HG03064 (cell line): ENCODE measurements around the gene LAMB2.

ENCODE experiments used
- ATAC-seq: cut with Tn5 transposase; IDR thresholded peaks from one replicate; pipeline ENCODE4 v1.9.1; 2021; ENCODE audit warnings: low read depth; ENCODE audit not compliant: unreplicated experiment

LAMB2 gene

DNA sequence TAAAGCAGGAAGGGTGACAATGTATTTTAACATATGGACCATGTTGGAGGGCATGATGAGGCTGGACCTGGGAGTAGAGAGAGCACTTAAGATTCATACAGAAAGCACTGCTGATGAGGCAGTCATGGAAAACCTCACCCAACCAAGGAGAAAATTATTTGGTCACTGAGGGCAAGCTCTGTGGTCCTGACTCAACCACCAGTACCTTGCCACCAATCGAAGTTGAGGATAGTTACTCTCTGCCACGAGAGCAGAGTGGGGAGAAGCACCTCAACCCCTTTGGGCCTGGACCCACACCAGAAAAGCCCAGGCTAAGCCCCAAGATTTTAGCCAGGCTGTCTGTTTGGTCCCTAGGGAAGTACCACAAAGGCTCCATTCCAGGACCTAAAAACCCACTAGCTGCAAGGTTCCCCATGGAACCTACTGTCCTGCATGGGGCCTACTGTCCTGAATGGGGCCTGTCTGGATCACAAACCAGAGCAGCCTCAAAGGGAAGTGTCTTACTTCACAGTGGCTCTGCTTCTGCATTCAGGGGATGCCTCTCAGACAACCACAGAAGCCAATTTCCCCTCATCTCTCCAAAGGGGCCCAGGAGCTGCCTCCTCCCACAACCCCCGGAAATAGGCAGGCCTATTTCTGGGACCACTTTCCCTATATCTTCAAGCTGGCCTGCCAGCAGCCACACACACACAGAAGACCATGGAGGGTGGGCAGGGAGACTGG lies 29.1 kb upstream of the LAMB2 start:
- ATAC-seq: no peak

DNA sequence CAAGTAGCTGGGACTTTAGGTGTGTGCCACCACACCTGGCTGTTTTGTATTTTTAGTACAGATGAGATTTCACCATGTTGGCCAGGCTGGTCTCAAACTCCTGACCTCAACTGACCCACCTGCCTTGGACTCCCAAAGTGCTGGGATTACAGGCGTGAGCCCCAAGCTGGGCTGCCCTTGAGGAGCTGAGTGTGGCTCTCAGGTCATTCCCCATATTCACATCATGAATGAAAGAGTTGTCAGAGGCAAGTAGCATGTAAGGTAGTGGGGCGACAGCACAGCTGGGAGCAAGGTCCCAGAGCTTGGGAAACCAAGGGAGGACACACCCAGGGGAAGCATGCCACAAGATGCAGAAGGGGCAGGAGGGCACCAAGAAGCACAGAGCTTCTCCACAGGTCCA lies 28.3 kb upstream of the LAMB2 start:
- no peak for ATAC-seq

DNA sequence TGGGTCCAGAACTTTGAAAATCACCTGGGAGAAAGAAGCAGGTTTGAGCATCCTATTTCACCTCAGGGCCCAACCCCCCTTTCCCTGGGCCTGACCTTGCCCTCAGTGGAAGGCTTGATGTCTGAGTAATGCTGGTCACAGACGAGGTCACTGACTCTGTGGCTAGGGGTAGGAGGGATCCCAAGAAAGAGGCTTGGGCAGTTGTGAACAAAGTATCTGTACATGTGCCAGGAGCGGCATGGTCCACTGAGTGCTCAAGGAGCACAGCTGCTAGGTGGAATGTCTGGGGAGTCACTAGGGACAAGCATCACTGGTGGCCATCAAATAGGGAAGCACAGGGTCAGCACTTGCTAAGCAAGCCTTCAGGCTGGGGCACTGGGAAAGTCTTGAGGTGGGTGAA lies 25.9 kb upstream of the LAMB2 start:
- no peak for ATAC-seq

DNA sequence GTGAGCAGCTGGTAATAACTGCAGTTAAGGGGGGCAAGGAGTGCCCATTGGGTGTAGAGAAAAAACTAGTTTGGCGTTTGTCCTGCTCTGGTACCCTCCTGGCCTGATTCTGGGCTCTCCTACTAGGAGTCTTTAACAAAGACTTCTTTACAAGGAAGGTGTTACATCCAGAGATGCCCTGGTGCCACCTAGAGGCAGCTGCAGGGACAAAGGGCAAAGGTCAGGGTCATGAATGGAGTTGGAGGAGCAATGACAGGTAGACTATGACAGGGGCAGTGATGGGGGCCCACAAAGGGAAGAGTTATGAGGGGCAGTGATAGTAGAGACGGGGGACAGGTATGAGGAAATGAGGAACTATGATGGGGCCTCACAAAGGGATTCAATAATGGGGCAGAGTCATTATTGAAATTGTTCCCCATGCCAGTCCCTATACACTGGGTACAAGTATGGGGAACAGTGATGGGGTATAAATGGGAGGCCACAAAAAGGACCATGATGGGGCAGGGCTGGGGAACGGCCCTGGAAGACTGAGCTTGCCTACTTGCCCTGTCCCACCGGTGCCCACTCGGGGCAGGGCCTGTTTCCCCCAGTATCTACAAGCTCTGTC lies 25.4 kb upstream of the LAMB2 start:
- no peak for ATAC-seq

- no peak for ATAC-seq
Measured at GRCh38 chr3:49157289-49157688, 24.4 kb upstream of the LAMB2 start.

GRCh38 chr3:49153349-49153912 lies 20.6 kb upstream of the LAMB2 start:
- no peak for ATAC-seq

DNA sequence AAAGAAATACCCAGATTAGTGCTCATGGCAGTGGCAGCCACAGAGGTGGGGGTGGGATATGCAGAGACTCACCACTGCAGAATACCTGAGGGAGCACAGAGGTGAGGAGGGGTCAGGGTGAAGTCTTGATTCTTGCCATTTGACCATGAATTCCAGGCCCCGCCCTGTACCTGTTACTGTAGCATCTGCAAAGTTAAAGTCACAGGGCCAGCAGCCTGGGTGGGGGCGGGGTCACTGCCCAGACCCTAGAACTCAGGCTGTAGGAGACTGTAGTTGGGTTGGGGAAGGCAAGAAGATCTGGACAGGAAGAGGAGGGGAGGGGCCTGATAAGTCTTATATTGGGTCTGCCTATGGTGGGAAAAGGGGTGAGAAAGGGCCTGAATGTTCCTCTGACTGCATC lies 18.8 kb upstream of the LAMB2 start:
- ATAC-seq: no peak

GRCh38 chr3:49148159-49148558 lies 15.3 kb upstream of the LAMB2 start:
- no peak for ATAC-seq

DNA sequence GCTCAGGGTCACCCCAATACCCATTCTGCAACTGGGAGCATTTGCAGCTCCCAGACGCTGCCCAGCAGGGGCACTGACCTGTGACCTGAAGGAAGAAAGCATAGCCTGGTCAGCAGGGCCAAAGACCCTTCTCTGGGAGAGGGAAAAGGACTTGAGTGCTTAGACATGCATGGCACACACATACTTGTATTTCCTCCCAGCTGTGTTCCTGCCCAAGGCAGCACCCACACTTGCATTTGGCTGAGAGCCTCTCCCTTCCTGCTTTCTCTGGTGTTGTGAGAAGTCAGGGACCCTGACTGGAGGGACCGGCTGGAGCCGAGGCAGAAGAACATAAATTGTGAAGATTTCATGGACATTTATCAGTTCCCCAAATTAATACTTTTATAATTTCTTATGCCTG lies 7.2 kb upstream of the LAMB2 start:
- no peak for ATAC-seq

GRCh38 chr3:49135499-49135898 lies 2.6 kb upstream of the LAMB2 start:
- no peak for ATAC-seq

GRCh38 chr3:49134471-49135265 lies 1.8 kb upstream of the LAMB2 start:
- no peak for ATAC-seq

DNA sequence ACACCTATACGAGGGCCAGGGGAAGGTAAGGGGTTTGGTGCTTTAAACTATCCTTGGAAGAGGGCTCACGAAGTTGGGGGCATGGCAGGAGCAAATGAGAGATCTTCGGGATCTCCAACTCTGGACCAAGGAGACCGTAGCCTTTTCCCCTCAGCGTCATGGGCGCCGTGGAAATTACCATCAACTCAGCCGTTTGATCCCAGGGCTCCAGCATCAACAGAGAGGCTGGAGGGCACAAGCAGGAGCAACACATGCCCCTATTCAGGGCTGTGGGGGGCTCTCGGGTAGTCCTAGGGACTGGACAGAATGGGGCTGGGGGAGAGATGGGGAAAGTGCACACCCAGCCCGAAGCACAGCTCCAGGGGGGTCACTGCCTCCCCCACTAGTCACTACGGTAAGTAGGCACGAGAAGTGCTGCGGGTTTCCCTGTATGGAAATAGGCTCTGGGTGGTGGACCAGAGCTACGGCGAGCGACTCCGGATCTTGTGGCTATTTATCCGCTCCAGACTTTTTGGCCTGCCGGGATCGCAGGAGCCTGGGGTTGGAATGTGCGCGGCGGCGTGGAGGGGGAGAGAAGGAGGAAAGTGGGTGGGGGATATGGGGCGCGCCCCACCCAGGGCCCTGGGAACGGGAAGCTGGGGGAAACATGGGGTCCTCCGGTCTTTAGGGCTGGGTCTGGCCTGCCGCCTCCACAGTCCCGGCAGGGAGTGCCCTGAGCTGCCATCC lies 539 bp upstream of the LAMB2 start:
- ATAC-seq: no peak

GRCh38 chr3:49132073-49132436 lies 795 bp downstream of the LAMB2 start:
- ATAC-seq: no peak

GRCh38 chr3:49131576-49131975 lies 1.3 kb downstream of the LAMB2 start:
- no peak for ATAC-seq

DNA sequence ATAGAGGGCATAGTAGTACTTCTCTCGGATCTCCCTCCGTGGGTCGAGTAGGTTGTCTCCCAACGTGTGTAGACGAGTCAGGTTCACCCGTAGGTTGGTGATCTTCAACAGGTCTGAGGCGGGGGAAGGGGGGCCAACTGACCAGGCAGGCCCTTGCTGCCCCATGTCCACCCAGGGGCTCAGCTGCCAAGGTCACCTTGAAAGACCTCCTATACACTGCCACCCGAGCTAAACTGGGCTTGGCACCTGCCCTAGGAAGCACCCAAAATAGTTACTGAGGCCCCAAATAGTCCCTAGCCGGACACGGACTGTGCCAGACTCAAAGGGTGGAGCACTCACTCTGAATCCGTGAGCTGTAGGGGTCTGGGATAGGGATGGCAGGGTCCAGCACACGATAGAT lies 1.8 kb downstream of the LAMB2 start:
- ATAC-seq: no peak

- no peak for ATAC-seq
Measured at GRCh38 chr3:49124991-49125670, 7.7 kb downstream of the LAMB2 start.

- no peak for ATAC-seq
Measured at GRCh38 chr3:49124203-49124602, 8.6 kb downstream of the LAMB2 start.

DNA sequence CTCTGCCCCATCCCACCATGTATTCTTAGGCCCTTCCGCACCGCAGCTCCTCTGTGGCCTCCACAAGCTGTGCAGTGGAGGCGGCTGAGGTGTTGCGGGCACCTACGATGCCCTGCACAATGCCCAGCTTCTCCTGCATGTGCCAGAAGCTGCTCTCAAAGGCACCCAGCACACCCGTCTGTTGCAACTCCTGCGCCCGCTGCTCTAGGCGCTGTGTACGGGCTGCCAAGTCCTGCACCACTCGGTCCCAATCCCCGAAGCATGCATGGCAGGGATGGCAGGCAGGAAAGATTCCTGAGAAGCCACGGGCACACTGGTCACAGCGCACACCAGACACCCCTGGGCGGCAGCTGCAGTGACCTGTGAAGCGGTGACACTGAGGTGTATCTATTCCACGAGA lies 9.2 kb downstream of the LAMB2 start:
- no peak for ATAC-seq

DNA sequence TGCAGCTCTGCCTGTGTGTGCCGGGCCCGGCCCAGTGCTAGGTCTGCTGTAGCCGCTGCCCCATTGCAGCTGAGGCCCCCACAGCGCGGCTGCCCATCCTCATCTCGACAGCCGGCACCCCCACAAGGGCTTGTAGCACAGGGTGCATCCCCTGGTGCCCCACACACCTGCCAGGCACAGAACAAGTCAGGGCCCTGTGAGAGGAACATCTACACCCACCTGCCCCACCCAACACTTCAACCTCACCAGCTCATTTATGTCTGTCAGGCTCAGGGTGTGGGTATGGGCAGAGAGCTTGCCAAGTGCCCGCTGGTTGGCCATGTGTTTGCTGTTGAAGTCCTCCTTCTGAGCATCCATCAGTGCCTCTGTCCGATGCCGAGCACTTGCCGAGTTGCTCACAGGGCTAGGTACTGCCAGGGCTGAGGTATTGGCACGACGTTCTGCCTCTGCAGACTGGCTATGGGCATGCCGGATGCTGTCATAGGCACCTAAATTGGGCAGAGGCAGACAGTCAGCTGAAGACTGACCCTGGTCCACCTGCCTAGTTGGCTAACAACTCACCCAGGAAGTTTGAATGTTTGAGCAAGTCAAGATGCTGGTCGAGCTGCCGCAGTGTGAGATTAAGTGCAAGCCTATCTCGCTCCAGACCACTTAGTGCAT lies 9.8 kb downstream of the LAMB2 start:
- no peak for ATAC-seq

DNA sequence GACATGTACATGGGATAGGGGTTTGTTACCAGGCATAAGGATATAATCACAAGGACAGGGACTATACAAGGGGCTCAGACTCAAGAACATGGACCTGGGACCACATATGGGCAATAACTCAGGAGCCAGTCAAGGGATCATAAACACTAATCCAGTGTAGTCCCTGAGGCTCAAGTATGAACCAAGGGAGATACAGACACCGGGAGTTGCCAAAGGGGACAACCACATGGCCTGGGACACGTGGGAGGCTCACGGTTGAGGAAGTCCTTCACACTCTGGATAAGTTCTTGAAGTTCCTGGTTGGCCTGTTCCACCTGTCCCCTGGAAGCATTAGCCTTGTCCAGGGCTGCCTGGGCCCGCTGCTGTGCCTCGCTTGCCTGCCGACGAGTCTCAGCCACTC lies 10.4 kb downstream of the LAMB2 start:
- ATAC-seq: no peak
